Measurements from ENCODE around the gene SHISA9.

Gene SHISA9

DNA sequence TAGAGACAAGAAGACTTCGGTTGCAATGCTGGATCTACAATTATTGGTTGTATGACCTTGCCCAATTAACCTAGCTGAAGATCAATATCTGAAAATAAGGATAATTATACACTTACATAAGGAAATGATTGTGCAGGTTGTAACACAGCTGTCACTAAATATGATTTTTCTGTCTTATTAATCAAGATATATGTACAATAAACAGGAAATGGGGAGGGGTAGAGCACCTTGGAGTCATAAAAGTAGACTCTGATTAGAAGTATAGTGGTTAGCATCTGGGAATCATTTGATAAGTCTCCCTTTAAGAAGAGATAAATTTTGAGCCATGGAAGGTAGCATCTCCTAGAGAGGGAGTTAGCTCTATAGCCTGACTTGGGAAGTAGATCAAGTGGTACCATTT, 369.2 kb downstream of the SHISA9 start:
- DNase-seq (ENCODE audit: low read depth), result no peak

GRCh38 chr16:13289515-13289914, 388.1 kb downstream of the SHISA9 start:
- DNase-seq (ENCODE audit: low read depth), result no peak
